Activated CD4-positive, alpha-beta T cell treated with anti-CD3 and anti-CD28 coated beads, Interleukin-2, amount 50 U/mL, for 16 hours (primary cell): ENCODE measurements around the gene COX10.
"Not testable (repeated sequence)": the region's sequence is repeated elsewhere in the genome, so short reads cannot be mapped to it uniquely, and the experiment has no call there.

ENCODE experiments used
- DNase-seq: peaks from one replicate; pipeline ENCODE4 v3.0.0-alpha.2; 2020

COX10 gene

DNA sequence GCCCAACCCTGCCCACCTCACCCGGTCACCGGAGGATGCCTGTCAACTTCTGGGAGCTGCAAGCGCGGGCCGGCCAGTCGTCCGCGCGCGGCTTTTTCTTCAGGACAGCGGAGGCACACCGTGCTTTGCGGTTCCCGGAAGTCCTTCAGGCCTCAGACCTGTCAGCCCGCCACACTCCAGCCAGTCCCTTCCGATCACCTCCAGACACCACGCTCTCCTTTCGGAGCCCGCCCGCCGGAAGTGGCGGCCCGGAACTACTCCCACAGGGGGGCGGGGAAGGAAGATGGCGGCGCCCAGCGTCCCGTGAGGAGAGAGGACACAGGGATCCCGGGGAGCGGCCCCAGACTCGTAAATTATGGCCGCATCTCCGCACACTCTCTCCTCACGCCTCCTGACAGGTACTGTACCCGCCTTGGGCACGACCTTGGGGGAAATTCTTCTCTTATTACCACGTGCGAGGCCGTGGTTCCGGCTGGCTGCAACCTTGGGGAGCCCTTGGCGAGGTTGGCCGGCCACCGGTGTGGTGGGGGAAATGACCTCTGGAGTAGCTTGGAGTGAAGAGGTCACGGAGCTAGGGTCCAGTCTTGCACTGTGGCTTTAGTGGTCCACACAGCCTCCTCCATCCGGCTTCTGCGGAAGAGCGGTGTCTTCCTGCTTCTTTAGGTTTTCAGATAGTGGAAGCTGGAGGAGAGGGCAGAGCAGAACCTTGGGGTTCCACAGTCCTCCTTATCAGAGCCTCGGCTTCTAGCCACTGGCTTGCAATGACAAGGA lies at the start of gene COX10:
COX10 (plus strand) TSS at position 254 of the 771 bp plus-strand sequence; CDS start at position 356, 102 bp downstream.
- peak; percentile 92 for DNase-seq

DNA sequence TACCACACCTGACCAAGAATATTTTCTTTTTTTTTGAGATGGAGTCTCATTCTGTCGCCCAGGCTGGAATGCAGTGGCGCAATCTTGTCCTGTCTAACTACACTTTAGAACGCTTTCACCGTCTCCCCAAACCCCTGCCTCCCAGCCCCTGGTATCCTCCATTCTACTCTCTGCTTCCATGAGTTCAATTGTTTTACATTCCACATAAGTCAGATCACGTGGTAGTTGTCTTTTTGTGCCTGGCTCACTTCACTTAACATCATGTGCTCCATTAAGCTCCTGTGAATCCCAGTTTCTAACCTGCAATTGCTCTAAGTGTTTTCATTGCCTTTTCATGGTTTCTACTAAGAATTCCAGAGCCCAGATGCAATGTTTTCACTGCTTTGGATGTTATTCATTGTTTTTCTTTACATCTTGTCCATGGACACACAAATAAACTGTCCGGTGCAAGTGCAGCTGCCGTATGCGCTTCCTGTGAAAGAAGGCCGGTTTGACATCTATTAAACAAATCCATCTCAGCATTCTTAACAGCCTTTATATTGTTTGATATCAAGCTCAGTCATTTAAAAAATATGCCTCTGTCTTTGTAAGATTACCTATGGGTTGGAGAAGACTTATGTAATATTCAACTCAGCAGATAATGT lies 47.5 kb upstream of the COX10 start:
- not testable (repeated sequence) for DNase-seq

DNA sequence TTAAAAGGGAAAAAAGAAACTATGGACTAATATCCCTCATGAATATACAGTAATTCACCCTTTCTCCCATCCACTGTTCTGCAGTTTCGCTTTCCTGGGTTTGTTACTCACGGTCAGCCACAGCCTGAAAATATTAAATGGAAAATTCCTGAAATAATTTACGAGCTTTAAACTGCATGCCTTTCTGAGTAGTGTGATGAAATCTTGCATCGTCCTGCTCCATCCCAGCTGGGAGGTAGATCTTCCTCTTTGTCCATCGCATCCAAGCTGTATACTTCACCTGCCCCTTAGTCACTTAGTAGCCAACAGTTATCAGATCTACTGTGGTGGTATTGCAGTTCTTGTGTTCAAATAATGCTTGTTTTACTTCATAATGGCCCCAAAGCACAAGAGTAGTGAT lies 39.5 kb upstream of the COX10 start:
- not testable (repeated sequence) for DNase-seq

DNA sequence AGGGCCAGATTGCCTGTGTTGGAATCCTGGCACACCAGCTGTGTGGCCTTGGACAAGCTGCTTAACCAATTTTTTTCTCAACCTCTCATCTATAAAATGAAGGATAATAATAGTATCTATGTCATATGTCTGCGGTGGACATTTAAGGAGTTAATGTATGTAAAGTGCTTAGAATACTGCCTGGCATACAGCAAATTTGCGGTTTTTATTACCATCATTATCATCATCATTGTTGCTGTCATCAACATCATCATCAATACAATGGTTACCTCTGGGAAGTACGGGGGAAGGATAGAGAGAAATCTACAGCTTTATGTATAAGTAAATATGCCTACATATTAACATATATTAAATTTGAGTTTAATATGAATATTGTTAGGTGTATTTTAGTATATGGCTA lies 37.1 kb upstream of the COX10 start:
- no peak for DNase-seq

DNA sequence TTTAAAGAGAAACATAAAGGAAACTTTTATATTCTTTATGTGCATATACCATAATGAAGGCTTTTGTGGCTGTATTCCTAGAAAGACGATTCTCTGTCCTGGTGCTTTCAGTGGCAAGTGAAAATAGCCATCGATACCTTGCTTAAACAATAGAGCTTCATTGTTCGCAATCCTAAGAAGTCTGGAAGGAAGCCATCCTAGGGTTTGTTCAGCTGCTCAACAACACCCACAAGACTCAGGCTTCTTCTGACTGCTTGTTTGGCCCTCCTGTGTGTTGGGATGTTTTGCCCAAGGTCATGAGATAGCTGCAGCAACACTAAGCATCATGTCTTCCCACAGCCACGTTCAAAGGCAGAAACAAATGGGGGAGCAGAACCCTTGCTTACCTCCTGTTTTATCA lies 36.1 kb upstream of the COX10 start:
- DNase-seq = no peak

DNA sequence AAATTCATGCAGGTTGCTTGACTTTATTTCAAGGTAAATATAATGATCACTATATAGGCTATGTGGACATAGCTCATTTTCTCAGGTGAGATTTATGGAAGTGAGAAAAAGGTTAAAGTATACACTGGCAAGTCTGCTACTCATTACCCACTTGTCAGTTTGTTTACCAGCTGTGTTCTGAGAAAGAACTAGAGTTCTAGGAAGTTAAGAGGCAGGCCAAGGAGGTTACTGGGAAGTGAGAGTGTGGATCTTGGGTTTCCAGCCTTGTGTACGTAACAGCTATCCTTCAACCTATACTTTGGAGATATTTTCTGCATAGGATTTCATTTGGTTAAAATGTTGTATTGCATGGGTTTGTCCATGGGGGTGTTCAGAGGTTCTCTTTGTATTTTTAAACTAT lies 31.9 kb upstream of the COX10 start:
- peak; percentile 7 for DNase-seq

DNA sequence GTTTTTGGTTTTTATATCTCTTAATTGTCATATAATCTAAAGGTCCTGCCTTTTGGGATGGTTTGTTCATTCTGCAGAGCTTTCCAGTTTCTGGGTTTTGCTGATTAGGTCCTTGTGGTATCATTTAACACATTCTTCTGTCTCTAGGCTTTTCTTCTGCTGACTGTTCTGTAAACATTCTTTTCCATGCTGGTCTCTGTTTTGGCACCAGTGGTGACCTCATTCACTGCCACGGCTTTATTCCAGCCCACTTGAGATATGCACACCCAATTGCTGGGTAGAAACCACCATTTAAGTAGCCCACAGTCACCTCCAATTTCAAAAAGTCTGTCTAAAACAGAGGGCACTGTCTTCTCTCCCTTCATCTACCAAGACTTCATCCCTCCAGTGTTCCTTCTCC lies 31.1 kb upstream of the COX10 start:
- no peak for DNase-seq

DNA sequence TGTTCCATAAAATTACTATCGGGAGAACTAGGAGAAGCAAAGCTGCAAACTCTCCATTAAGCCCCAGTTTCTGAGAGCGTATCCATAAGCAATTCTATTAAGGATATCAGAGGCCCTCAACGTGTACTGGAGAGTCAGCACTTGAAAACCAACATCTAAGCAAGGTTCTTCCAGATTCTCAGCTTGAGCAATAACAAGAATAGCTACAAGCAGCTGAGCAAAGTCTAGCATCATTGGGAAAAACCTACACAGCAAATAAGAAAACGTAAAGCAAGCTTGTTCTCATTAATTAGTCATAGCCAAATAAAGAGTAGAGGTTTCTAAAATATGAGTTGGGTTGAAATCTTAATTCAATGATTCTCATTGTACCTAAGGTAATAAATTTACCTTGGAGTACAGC lies 26.9 kb upstream of the COX10 start:
- peak; percentile 71 for DNase-seq

DNA sequence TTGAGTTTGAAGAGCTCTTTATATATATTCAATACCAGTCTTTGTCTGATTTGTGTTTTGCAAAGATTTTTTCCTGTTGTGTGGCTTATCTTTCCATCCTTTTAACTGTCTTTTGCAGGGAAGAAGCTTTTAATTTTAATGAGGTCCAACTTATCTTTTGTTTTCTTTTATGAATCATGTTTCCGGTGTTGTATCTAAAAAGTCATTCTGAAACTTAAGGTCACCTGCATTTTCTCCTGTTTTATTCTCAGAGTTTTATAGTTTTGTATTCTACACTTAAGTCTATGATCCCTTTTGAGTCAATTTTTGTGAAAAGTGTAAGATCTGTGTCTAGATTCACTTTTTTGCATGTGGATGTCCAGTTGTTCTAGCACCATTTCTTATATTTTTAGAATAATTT lies 24.6 kb upstream of the COX10 start:
- DNase-seq = peak; percentile 41

DNA sequence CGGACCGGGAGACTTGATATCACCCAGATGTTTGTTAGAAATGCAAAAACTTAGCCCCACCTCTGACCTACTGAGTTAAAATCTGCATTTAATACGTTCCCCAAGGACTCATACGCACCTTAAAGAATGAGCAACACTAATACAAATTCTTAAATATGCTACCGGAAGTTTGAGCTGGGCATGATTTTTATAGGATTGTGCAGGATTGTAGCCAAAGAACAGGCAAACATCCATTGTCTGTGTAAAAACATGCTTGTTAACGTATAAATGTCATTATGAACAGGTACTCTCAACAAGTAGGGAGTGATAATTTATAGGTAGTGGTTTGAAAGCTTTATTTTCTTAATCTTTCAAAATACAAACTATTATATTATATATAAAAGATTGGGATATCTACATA lies 22.3 kb upstream of the COX10 start:
- DNase-seq = no peak

DNA sequence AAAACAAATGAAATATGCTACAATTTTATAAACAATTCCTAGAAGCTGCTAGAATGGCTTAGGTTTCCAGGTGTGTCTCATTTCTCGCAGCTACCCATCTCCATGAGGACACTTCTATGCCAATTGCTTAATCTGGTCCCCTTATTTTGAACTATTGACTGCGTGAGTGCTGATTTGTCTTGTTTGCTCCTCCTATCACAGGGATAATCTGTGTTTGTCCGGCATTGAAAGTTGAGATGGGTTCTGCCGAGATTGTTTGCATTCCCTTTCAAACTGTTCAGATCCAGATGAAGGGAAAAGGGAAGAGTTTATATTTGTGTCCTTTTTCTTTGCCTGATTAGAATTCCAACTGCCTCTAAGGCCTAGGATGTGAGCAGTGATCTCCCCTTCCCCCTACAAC lies 21.7 kb upstream of the COX10 start:
- no peak for DNase-seq

DNA sequence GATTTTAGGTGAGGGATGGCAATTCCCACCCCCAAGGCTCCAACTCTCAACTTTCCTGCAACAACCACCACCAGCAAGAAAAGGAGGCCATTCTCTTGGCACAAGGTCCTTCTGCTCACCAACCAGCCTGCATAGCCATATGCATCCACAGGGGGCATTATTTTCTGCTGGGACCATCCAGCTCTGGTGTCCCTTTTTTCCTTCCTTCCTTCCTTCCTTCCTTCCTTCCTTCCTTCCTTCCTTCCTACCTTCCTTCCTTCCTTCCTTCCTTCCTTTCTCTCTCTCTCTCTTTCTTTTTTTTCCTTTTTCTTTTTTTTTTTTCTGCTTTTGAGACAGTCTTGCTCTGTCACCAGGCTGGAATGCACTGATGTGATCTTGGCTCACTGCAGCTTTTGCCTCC lies 21.1 kb upstream of the COX10 start:
- DNase-seq = no peak

DNA sequence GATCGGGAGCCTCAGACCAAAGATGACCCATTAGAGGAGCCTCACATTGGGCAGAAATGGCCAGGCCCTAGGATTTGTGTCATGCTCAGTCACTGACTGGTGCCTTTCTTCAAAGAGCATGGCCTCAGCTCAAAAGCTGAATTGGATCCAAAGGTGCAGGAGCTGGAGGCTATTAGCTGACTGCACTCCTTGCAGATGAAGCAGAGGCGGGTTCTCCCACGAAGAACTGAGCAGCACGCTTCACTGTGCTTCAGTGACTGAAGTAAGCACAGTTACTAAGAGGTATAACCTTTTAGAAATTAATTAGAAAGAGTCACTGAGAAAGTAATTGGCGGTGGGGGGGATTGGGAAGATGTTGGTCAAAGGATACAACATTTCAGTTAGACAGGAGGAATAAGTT lies 18.7 kb upstream of the COX10 start:
- no peak for DNase-seq

DNA sequence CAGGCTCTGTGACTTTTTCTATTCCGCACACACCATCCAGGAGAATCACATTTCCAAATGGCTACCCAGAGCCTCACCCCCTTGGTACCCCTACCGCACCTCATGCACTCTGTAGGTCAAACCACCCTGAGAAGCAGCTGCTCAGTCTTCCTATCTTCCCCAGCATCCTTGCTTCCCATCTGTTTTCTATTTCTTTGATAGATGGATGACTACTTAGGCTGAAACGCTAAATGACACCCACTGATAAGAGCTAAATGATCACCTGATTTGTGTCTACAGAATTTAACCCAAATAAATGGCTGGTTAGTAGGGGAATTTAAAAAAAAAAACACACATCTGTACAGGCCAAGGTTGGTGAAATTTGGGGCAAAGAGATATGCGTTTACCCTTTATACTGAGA lies 17.6 kb upstream of the COX10 start:
- no peak for DNase-seq

DNA sequence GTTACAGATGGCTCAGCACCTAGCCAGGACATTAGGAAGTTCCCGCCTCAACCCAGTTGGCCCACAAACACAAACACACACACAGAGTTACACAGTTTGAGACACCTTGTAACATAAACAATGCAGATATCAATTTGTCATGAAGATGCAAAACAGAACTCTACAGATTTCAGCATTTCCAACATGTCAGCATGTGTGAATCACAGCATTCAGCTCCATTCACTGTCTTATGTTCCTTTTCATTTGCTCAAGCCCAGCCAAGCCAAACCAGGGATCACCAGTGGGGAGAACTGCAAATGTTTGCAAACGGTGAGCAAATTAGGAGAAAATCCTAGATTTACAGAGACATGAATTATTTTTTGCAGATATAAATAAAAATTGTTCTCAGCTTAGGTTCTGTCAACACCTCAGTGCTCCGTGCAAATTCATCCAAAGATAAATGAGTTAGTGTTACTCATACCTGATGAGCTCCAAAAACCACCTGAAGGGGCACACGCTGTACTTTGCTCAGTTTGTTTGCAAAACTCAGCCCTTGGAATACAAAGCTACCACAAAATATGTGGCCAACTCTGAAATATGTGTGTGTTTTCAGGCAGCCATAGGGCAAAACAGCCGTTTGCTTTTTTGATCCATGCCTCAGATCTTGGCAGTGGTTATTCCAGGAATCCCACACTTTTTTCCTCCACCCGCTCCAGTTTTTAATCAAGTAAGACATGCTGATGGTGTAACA lies 16.3 kb upstream of the COX10 start:
- DNase-seq = no peak

DNA sequence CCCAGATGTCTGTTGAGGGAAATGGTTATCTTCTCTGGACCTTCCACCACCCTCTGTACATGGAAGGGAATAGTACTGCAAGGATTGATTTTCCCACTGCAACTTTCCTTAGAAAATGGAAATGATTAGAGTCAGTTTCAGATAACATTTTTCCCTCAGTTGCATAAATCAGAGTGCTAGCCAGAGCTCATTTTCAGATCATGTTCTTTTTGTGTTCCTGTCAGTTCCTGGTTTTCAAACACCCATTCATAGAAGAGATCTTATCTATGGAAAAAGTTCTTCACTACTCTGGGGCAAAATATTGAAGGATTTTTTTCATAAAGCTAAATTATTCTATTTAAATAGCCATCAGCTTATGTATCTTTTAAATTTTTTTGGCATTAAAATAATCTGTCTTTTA lies 11.7 kb upstream of the COX10 start:
- DNase-seq = no peak

DNA sequence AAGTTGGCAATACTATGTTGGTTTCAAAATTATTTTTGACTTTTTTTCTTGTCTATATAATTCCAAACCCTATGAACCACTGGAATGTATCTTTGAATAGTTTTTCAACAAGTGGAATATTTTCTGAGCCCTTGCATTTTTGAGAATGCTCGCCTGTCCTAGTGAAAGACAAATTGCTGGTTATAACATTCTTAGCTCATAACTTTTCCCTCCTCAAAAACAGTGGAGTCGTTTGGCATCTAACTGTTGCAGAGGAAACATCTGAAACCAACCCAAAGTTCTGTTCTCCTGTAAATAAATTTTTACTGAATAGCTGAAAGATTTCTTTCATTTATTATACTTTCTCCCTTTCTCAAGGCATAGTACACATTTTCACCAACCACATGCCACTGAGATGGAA lies 11.3 kb upstream of the COX10 start:
- DNase-seq = no peak

DNA sequence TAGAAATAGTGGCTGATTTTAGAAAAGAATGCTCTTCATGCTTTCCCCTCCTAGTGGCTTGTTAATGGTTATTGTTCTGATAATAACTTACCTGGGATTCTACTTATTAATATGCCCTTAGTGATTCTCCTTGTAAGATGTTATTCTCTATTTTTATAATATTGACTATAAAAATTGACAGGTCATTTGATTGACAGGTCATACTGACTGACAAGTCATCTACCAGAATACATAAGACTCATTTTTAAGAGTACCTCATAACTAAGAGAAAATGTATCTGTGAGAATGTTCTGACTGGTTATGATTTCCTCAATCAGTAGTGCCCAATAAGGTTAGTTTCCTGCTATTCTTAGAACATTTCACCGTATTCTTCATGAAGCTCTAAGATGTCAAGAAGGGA lies 8.6 kb upstream of the COX10 start:
- DNase-seq = no peak

DNA sequence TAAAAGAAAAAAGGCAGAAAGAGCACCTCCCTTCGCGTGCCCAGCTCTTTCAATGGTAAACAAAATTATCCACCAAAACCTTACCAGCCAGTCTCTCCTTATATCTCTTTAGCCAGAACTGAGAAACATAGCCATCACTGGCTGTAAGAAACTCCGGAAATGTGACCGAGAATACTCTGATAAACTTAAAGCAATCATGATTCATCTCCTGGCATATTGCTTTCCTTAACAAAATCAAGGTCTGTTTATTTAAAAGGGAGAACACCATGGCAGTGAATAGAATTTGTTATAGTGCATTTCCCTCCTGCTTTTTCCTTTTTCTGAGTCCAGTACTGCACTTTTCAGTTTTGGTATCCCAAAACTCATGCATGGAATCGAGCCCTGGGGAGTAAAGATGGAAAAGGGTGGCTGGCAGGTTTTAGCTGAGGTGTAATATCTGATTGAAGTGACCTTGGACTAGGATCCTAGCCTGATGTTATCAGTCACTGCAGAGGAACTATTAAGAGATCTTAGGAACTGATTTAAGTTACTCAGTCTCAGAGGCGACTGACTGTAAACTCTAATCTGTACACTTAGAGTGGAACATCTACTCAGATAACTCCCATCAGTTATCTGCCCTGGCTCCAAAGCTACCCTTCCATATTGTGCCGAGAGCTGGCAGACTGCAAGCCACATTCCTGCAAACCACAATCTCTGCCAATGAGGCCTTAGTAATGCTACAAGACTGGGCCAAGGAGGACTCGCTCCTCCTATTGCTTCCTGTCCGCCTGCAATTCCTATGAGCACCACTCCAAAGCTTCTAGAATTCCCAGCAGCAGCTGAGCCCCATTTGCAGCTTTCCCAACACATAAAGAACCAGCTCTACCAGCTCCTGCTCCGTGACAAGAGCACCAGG lies 7.4 kb upstream of the COX10 start:
- no peak for DNase-seq

DNA sequence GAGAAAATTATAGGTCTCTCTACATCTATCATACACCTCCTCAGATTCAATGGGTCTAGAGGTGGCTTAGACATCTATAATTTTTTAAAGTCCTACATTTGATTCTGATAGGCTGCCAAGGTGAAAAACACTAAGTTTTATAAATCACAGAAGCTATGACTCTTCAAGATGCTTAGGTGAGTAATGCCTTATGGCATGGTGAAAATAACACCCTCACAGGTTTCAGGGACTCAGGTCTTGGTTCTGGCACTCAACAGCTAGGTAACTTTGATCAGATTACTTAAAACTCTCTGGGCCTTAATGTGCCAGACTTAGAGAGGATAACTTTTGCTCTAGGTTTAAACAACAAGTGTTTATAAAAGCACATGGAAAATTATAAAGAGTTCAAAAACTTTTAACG lies 2.0 kb upstream of the COX10 start:
- no peak for DNase-seq

DNA sequence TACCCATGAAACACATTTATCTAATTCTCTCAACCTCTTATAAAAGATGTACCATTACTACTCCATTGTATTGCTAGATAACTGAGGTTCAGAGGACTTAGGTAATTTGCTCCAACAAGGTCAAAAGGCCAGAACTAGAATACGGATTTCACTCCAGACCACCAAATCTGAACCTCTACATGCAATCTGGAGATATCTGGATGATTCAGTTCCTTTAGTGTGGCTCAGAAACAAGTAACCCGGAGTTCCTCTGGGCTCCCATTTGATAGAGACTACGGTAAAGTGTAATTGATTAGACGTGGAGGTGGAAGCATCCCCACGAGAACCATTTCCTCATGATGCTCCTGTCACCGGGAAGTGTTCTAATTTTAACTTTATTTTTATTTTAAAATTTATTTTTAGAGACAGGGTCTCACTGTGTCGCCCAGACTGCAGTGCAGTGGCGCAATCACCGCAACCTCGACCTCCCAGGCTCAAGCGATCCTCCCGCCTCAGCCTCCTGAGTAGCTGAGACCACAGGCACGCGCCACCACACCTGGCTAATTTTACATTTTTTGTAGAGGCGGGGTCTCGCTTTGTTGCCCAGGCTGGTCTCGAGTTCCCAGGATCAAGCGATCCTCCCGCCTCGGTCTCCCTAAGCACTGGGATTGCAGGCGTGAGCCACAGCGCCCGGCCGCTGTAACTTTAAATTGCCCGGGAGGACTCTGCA lies 608 bp upstream of the COX10 start:
- DNase-seq = no peak

DNA sequence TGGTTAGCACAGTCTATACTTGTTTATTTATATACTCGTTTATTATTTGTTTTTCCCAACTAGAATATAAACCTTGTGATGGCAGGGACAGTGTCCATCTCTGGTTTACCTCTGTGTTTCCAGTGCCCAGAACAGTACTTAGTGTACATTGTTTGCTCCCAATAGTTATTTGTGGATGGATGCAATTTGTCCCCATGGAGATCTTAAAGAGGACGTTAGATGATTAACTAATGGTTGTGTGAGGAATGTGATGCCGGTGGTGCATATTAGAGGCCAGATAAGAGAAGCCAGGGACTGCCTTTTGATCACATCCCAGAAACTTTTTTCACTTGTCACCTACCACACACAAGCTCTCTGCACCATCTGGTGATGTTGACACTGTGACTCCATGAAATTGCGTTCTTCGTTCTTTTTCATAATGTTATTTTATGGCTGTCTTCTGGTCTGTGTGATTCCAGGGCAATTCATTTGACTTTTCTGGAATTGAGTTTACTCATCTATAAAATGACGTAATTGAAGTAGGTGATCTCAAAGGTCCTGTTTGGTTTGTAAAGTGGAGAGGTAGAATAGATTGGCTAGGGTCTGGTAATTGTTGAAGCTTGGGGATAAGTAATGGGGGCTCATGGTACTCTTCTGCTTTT lies 1.2 kb downstream of the COX10 start:
- no peak for DNase-seq
